ENCODE measurements around the gene PRCC. TPM values are rescaled to one million over a fixed set of nuclear protein-coding genes. Genes with fewer than 3 reads are reported as not detected.

The PRCC gene
- total and polyA plus RNA-seq, 2 of the 8 experiments (the other 6 are each of a cell fraction or from before 2014, with no cell fraction given): 95.2 to 115 TPM

DNA sequence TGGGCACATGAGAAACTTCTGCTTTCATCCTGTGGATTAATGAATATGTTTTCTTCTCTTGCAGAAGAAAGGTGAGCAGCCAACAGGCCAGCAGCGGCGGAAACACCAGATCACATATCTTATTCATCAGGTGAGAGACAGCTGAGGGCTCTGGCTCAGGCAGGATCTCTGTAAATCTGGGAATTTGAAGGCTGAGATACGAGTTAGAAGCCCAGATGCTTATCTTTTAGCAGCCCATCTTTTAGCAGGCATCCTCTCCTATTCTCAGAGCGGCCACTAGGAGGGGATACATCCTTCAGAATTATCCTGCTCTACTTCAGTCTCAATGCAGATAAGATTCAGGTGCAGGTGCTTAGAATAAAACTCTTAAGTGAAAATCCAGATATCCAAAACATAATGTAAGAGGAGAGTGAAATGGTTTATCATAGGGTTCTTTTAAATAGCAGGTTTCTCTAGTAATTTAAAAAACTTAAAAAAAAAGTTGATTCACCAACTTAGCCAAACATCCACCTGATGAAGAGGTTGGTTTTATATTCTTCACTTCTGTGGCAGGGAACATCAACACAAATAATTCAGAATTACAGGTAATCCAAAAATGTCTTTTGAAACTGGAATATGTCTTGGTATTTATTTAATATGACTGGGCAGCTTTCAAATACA lies 30.0 kb downstream of the PRCC start:
- ChIA-PET POLR2A (ENCODE audit: partially characterized antibody) (interaction anchor here (0.7 to 1.4 kb wide), 7 partner anchors 11 to 93 kb away, joined by 3 to 5 read pairs (median 3); no protein-coding TSS in a partner anchor), CTCF (ENCODE audit: partially characterized antibody) (interaction anchor here (0.6 to 31.8 kb wide), 37 partner anchors 7 to 277 kb away, joined by 3 to 491 read pairs (median 5); partner anchors contain the start of genes INSRR, ISG20L2, METTL25B and NTRK1)
- Histone ChIP-seq H3K23me2 (ENCODE audit: low read depth, low read length) (no peaks in the 10 kb centered on the region), H4K91ac (replicated peaks; ENCODE audit: insufficient read length, low read length) (no peak overlapping the region), H3K79me2 (ENCODE audit: control insufficient read depth in 1 of 2, insufficient read depth in 2 of 2, low read length in 2 of 2) (no peaks in the 10 kb centered on the region), H3K27me3 (replicated peaks in 1 of 4; ENCODE audit: control insufficient read depth in 3 of 4, extremely low read depth in 1 of 4, insufficient read depth in 3 of 4, low read length in 3 of 4) (no peaks in the 10 kb centered on the region), H4K8ac (ENCODE audit: extremely low read depth, insufficient read depth, low read length) (no peak overlapping the region), H3K4me1 (replicated peaks in 1 of 4; ENCODE audit: control insufficient read depth in 3 of 4, insufficient read depth in 4 of 4, low read length in 3 of 4) (no peaks in the 10 kb centered on the region), H3K36me3 (ENCODE audit: control insufficient read depth in 2 of 4, insufficient read depth in 4 of 4, low read length in 3 of 4) (peaks cover 24 to 72% (median 59%) of the 10 kb centered on the region in 4 experiments), H4K20me1 (replicated peaks in 1 of 2; ENCODE audit: control insufficient read depth in 1 of 2, insufficient read depth in 2 of 2, low read length in 2 of 2) (peaks cover 3 to 5% of the 10 kb centered on the region in 2 experiments), H2BK15ac (ENCODE audit: low read length) (no peak overlapping the region), H3K4ac (replicated peaks; ENCODE audit: insufficient read length, low read depth, low read length) (no peak overlapping the region), H3K4me2 (ENCODE audit: insufficient read depth in 1 of 2, low read depth in 2 of 2, low read length in 2 of 2) (no peak overlapping the region), H2AK5ac (ENCODE audit: low read depth, low read length) (no peak overlapping the region), H2BK120ac (replicated peaks; ENCODE audit: low read depth, low read length) (no peak overlapping the region), H3K23ac (ENCODE audit: insufficient read length) (no peak overlapping the region), H3K9ac (replicated peaks in 1 of 4; ENCODE audit: extremely low read depth in 1 of 4, low read depth in 3 of 4, low read length in 3 of 4) (no peak overlapping the region), H2BK12ac (ENCODE audit: low read depth, low read length) (no peak overlapping the region), H2BK5ac (ENCODE audit: low read depth, low read length) (no peak overlapping the region), H3K14ac (ENCODE audit: insufficient read length) (no peak overlapping the region), H3K9me3 (ENCODE audit: insufficient read depth in 2 of 2, low read depth in 1 of 2, low read length in 1 of 2) (no peaks in the 10 kb centered on the region), H3K56ac (replicated peaks; ENCODE audit: insufficient read length, low read depth, low read length) (no peak overlapping the region), H3K18ac (ENCODE audit: extremely low read depth, low read length) (no peak overlapping the region), H3K79me1 (ENCODE audit: low read depth, low read length) (no peaks in the 10 kb centered on the region), H3K27ac (ENCODE audit: low read depth, low read length) (no peak overlapping the region), H2BK20ac (ENCODE audit: low read length) (no peak overlapping the region), H3K4me3 (ENCODE audit: extremely low read depth in 1 of 4, insufficient read depth in 2 of 4, low read depth in 3 of 4, low read length in 4 of 4) (no peak overlapping the region), H4K5ac (ENCODE audit: insufficient read length, low read depth, low read length) (no peak overlapping the region), H2AFZ (ENCODE audit: low read length) (no peak overlapping the region)
- FAIRE-seq (peak; percentile 86), DNase-seq (ENCODE audit: low read depth in 1 of 2, low spot score in 2 of 2) (no peak)
- WGBS, 2 experiments (ENCODE audit: extremely low coverage in 1 of 2, insufficient coverage in 1 of 2, insufficient read length in 1 of 2, insufficient replicate concordance in 2 of 2, low coverage in 1 of 2, low lambda C conversion rate in 2 of 2, missing lambda C conversion rate in 1 of 2): 45% methylated on average over 4 of the region's 4 CpGs; no CpG with 5 or more reads in 1 of the 2 experiments
- 0 out of 2 replicates have a peak, but pooled peaks have one; percentile 22 for TF ChIP-seq YY1 (IDR thresholded peaks at IDR 0.05; ENCODE audit: low read depth, low read length)
- no peak for TF ChIP-seq BACH1 (IDR thresholded peaks at IDR 0.05; ENCODE audit: low read length)
- peak; percentile 81 to 83 for TF ChIP-seq RAD21 (IDR thresholded peaks at IDR 0.05 in 1 of 2, conservative IDR thresholded peaks at IDR 0.05 in 1 of 2; ENCODE audit: low read depth in 2 of 2, low read length in 2 of 2)
- peak in 2 of 3 experiments; percentile 84 to 85; a peak in 3 of 4 replicates for TF ChIP-seq CTCF (IDR thresholded peaks at IDR 0.05; ENCODE audit: control extremely low read depth in 1 of 3, insufficient read depth in 1 of 3, low read depth in 1 of 3, low read length in 3 of 3)
- TF ChIP-seq EZH2 (IDR thresholded peaks at IDR 0.05; ENCODE audit: low read depth, low read length, severe bottlenecking): no peak
